ENCODE data around the gene NTM.
A peak's percentile ranks its signal among the peaks of the same experiment; 100 is the strongest.

The NTM gene

GRCh38 chr11:132211479-132211878 lies 841.1 kb downstream of the NTM start:
- DNase-seq, result no peak

- DNase-seq, result no peak
Observed at GRCh38 chr11:132217856-132218255, 847.4 kb downstream of the NTM start.

GRCh38 chr11:132220474-132220873 lies 850.1 kb downstream of the NTM start:
- no peak for DNase-seq

DNA sequence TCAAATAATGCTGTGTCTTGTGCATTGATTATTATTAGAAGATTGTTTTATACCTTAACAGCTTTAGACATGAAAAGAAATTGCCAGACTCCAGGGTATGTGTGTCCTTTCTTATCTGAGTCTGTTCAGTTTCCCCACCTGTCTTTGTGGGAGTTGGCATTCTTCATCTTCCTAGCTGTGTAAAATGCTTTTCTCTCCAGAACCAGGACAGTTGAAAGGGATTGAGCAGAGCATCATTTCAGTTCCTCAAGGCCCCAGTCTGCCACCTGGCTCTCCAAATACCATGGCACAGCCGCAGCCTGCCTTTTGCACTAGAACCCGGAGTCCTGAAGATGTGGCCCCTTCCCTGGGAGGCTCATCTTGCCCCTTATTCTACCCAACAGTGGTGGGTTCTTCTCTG lies 851.9 kb downstream of the NTM start:
- no peak for DNase-seq

- DNase-seq, result no peak
Observed at GRCh38 chr11:132226522-132226921, 856.1 kb downstream of the NTM start.

DNA sequence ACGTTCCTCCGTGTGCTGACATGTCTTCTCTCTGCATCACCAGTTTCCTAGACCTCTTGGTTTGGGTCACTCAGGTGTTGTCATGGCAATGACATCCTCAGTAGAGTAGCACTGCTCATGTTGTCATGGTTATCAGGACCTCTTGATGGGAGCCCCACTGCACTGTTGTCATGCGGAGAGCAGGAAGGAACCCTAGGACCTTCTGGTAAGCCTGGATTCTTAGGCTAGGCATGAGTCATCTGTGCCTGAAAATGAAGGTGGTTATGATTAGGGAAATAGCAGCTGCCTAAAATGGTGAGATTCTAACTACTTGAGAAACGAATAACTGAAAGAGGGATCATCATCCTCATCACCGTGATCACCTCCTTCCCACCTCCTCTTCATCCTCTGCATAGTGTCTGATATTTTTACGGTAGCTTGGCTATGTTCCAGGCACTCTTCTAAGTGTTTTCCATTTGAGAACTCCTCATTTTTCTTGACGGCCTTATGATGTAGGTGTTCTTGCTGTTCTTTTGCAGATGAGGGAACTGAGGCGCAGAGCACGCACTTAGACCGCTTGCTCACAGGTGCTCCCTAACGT lies 858.4 kb downstream of the NTM start:
- no peak for DNase-seq

GRCh38 chr11:132231656-132232347 lies 861.4 kb downstream of the NTM start:
- peak; percentile 30 for DNase-seq

- no peak for DNase-seq
Observed at GRCh38 chr11:132234878-132235277, 864.5 kb downstream of the NTM start.

DNA sequence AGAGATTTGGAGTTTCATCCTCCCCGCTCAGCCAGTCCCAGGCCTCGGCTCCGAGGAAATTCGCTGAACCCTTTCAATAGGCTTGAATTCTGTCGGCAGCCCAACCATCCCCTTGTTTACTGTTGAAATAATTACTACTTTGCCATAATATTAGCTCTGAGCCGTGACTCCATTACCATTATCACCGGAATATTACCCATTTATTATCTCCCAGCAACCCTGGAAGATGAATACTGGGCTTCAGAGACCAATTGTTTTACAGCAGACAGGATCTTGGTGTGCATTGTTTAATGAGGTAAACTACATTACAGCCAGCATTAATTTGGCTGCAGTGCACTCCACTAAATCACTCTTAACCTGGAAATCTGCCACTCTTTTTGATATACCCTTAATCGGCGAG lies 867.4 kb downstream of the NTM start:
- DNase-seq, result no peak

- DNase-seq, result no peak
Observed at GRCh38 chr11:132238331-132238866, 868.0 kb downstream of the NTM start.

DNA sequence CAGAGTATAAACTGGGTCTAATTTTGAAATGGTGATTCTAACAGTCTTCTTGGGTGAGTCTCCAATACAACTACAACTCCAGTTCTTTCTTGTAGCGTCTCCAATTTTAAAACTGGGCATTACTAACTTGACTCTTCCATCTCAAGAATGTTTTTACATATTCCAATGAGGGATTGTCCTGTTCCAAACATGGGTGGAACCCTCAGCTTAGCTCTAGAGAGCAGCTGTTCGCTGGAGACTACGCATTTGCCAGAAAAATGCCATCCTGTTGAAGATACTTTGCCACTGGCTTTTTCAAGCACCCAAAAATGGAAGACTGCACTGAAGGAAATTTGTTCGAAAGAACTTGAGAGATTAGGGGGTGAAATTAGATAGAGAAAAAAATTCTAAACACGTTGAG lies 870.0 kb downstream of the NTM start:
- DNase-seq, result no peak

GRCh38 chr11:132242632-132243031 lies 872.2 kb downstream of the NTM start:
- DNase-seq, result no peak

DNA sequence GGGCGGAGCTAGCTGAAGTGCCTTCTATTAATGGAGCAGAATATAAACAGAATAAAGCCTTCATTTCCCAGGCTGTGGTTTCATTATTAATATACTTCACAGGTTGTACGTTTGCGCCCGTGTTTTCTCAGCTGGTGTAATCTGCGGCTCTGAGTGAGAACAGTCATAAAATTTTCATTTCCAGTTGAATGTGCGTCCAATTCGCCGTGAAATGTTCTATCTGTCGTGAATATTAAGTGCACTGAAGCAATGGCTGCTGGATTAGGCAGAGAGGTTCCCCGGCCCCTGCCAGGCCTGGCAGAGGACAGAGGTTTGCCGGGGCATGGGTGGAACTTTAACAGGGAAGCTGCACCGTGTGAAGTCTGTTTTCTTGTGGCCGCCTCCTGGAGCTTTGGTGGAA lies 874.4 kb downstream of the NTM start:
- no peak for DNase-seq

- no peak for DNase-seq
Observed at GRCh38 chr11:132245403-132246385, 875.3 kb downstream of the NTM start.

- DNase-seq, result no peak
Observed at GRCh38 chr11:132248580-132248979, 878.2 kb downstream of the NTM start.

DNA sequence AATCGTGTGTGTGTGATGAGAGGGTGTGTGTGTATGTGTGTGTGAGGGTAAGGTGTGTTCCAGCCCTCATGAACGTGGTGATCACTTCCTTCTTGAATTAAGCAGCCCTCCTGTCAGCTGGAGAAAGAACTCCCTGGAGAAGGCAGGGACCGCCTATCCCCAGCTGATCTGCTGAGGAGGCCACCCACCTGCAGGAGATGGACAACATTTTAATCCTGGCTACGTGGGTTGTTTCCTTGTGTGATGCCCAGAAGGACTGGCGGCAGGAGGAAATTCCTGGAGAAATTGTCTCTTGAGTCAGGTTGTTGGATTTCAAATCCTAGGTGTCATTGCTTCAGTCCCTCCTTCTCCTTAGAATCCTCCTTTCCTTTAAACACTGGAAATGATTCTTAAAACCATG lies 878.8 kb downstream of the NTM start:
- DNase-seq, result no peak

DNA sequence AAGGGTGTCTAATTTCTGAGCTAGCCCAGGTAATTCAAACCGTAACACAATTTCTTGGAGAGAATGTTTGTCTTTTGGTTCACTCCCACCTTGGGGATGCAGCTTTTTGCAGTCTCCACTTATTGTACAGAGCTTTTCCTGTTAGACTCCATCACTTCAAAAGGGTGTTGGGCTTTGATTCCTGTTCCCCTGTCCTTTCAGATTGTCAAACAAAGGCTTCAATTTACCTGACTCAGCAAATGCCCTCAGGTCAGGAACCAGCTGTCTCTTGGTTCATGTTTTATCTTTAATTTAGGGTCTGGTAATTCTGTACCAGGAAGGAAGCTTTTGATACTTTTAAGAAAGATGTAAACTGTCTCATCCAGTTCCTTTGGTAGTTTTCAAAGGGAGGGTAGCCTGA lies 880.6 kb downstream of the NTM start:
- no peak for DNase-seq

DNA sequence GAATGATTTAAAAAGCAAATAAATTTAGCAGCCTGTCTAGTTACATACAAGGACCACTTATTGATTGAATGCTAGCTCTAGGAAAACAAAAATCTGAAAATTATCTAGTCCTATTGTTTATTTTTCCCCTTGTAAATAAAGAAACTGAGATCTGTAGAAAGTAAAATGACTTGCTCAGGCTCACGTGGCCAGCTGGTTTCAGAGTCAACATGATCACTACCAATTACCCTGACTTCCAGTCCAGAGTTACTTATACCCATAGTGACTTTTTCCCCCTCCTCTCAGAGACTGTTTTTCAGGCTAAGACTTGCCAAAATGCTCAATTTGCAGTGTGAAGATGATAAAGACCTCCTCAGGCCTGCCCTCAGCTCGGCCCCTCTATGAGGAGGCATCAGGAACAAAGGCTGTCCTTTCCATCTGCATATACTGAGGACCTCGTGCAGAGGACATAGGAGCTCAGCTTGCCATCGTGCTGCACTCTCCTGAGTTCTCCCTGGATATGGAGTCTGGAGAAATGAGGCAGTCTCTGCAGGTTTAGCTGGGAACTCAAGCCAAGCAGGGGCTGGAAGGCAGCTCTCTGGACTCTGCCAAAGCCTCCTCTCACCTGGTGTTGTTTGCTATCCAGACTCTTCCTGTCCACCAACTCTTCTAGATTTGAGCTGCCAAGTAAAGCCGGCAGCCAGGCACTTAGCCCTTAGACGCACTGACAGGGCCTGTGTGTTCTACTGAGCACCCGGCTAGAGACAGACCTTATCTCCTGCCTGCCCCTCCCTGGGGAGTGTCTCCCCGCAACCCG lies 883.3 kb downstream of the NTM start:
- DNase-seq, result no peak

GRCh38 chr11:132254906-132255305 lies 884.5 kb downstream of the NTM start:
- no peak for DNase-seq

GRCh38 chr11:132256528-132257279 lies 886.3 kb downstream of the NTM start:
- no peak for DNase-seq

- no peak for DNase-seq
Observed at GRCh38 chr11:132257871-132258270, 887.5 kb downstream of the NTM start.

DNA sequence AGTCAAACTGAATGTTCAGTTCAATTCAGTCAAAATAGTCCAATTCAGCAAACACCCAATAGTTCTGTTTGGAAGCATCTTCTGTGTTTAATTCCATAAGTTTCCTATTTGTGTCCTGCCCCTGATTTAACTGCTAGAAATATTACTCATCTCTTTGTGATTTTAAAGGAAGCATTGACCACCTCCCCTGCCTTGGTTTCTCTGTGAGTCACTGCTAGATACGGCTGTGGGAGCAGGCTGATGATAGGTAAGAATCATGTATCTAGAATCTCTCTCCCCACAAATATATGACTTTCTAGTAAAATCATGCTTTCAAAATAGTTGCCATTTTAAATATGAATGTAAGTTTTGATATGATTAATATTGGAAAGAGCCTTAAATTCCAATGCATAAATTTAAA lies 888.5 kb downstream of the NTM start:
- DNase-seq, result no peak
